GM21717 (cell line): ENCODE results near the gene USP34.
"Not testable (repeated sequence)": the region's sequence is repeated elsewhere in the genome, so short reads cannot be mapped to it uniquely, and the experiment has no call there.

ENCODE experiments used
- ATAC-seq: cut with Tn5 transposase; IDR thresholded peaks from one replicate; pipeline ENCODE4 v1.9.1; 2021; ENCODE audit warnings: mild to moderate bottlenecking, moderate library complexity; ENCODE audit not compliant: unreplicated experiment

USP34 gene, protein sequence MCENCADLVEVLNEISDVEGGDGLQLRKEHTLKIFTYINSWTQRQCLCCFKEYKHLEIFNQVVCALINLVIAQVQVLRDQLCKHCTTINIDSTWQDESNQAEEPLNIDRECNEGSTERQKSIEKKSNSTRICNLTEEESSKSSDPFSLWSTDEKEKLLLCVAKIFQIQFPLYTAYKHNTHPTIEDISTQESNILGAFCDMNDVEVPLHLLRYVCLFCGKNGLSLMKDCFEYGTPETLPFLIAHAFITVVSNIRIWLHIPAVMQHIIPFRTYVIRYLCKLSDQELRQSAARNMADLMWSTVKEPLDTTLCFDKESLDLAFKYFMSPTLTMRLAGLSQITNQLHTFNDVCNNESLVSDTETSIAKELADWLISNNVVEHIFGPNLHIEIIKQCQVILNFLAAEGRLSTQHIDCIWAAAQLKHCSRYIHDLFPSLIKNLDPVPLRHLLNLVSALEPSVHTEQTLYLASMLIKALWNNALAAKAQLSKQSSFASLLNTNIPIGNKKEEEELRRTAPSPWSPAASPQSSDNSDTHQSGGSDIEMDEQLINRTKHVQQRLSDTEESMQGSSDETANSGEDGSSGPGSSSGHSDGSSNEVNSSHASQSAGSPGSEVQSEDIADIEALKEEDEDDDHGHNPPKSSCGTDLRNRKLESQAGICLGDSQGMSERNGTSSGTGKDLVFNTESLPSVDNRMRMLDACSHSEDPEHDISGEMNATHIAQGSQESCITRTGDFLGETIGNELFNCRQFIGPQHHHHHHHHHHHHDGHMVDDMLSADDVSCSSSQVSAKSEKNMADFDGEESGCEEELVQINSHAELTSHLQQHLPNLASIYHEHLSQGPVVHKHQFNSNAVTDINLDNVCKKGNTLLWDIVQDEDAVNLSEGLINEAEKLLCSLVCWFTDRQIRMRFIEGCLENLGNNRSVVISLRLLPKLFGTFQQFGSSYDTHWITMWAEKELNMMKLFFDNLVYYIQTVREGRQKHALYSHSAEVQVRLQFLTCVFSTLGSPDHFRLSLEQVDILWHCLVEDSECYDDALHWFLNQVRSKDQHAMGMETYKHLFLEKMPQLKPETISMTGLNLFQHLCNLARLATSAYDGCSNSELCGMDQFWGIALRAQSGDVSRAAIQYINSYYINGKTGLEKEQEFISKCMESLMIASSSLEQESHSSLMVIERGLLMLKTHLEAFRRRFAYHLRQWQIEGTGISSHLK (N-terminal part only)

DNA sequence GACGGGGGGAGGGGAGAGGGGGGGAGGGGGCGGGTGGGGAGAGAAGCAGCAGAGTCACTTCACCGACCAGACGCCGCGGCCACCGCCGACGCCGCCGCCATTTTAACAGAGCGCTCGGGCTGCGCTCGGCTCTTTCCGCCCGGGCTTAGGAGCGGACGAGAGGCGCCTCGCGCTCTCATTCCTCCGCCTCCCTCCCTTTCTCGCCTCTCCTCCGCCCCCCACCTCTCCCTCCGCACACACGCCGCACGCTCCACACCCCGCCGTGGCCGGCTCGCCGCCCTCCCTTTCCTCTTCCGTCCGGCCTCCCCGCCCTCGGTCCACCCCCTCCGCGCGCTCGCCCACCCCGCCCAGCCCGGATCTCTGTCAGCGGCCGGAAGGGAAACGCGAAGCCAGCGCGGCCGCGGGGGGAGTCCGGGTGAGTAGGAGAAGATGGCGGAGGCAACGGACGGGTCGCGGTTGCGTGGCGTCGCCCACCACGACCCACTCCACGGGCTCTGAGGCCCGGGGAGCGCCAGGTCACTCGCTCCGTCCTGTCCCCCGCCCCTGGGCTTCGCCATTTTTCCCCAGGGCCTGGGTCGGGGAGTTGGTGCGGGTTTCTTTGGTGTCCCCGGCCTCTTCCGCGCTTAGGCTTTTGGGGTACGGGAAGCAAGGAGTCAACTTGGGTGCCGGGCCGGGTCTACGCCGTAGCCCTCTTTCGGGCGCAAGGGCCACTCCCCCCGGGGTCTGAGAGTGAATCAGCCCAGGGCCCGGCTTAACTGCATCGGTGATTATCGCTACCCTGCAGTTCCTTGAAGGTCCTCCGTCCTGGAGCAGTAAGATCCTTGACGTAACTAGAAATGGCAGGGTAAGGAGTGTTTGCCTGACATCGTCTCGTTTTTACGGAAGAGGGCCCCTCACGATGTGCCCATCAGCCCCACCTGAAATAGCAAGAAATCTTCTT lies at the start of gene USP34:
TSS of gene USP34 (minus strand) at position 123 of the 940 bp plus-strand sequence. CDS start 395 bp downstream, outside the sequence.
- ATAC-seq, result peak; percentile 73

DNA sequence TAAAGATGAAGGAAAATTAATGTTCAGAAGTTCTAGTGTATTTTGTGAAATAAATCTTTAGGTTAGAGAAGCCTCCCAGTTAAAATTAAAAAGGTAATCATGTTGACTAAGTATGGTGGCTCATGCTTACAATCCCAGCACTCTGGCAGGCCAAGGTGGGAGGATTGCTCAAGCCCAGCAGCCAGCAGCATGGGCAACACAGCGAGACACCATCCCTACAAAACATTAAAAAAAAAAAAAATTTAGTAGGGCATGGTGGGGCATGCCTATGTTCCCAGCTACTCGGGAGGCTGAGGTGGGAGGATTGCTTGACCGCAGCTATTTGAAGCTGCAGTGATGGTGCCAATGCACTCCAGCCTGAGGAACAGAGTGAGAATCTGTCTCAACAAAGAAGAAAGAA lies 49.4 kb upstream of the USP34 start:
- no peak for ATAC-seq

DNA sequence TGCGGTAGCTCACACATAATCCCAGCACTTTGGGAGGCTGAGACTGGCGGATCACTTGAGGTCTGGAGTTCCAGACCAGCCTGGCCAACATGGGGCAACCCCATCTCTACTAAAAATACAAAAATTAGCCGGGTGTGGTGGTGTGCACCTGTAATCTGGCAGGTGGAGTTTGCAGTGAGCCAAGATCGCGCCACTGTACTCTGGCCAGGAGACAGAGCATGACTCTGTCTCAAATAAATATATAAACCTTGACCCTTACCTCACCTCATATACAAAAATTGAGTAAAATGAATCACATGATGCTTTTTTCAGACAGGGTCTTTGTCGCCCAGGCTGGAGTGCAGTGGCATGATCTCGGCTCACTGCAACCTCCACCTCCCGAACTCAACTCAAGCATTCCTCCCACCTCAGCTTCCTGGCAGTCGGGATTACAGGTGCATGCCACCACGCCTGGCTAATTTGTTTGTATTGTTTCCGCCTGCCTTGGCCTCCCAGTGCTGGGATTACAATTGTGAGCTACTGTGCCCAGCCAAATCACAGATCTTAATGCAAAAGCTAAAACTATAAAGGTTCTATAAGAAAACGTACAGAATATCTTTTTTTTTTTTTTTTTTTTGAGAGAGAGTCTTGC lies 42.0 kb upstream of the USP34 start:
- no peak for ATAC-seq

DNA sequence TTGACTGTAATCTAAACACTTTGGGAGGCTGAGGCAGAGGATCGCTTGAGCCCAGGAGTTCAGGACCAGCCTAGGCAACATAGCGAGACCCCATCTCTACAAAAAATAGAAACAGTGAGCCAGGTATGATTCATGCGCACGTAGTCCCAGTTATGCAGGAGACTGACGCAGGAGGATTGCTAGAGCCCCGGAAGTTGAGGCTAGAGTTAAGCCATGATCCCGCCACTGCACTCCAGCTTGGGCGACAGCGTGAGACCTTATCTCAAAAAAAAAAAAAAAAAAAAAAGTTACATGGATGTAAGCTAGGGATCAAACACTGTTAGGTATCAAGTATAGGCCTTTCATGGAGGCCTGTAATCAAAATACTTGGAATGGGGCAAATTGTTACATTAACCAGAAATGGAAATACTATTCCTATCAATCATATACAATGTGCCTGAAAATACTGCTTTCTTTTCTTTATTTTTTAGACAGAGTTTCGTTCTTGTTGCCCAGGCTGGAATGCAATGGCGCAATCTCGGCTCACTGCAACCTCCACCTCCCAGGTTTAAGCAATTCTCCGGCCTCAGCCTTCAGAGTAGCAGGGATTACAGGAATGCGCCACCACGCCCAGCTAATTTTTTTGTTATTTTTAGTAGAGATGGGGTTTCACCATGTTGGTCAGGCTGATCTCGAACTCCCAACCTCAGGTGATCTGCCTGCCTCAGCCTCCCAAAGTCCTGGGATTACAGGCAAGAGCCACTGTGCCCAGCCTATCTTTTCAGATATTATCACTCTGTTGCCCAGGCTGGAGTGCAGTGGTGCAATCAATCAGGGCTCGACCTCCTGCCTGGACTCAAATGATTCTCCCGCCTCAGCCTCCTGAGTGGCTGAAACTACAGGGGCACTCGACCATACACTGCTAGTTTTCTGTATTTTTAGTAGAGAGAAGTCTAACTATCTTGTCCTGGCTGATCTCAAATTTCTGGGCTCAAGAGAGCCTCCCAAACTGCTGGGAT lies 40.1 kb upstream of the USP34 start:
- ATAC-seq, result no peak

DNA sequence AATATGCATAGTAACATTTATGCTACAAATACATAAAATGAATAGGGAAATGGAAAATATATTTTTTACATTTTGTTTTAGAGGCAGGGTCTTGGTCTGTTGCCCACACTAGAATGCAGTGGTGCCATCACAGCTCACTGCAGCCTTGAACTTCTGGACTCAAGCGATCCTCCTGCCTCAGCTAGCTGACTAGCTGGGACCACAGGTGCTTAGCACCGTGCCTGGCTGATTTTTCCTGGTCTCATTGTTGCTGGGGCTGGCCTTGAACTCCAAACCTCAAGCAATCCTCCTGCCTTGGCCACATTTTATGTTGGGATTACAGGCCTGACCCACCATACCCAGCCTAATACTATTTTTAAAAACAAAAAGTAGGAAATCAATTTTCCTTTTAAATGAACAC lies 34.1 kb upstream of the USP34 start:
- no peak for ATAC-seq

DNA sequence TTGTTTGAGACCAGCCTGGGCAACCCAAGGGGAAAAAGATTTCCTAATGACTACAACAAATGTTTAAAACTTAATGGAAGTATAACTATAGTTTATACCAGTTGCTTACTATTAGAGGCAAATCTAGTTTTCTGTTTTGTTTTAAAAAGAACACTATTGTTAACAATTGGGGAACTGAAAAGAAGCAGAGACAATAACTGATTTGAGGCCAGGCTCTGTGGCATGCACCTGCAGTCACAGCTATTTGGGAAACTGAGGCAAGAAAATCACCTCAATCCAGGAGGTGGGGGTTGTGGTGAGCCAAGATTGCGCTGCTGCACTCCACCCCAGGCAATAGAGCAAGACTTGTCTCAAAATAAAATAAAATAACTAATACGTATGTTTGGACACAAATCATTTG lies 28.2 kb upstream of the USP34 start:
- ATAC-seq, result no peak

DNA sequence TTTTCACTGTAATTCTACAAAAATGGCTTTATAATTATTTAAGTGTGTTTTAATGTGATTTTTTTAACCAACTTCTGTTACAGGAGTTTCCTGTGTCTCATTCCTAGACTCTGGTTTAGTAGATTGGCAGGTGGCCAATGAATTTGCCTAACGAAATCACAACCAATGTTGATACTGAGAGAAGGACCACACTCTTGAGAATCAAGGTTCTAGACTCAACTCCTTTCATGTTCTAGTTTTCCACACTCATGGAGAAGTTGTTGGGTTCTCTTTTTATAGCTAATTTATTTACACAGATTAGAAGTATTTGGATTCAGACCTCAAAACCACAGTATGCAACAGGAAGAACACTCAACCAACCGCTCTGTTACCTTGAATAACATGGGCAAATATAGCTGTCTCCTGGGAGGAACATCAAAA lies 22.6 kb upstream of the USP34 start:
- ATAC-seq, result no peak

DNA sequence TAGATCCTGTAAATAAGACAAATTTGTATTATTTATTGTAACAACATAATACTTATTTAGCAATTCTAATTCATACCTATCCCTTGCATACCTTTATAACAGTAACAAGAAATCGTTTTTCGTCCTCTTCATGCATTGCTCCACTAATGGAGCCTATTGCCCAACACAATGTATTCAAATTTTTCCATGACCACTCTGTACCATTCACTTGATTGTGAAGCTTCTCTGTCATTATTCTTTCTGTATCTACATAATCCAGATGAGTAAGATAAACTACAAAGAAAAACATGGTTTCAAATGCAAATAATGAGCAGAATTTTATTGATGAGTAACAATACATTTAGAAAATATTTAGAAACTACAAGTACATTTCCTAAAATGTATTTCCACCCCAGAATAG lies 21.6 kb upstream of the USP34 start:
- ATAC-seq, result no peak

DNA sequence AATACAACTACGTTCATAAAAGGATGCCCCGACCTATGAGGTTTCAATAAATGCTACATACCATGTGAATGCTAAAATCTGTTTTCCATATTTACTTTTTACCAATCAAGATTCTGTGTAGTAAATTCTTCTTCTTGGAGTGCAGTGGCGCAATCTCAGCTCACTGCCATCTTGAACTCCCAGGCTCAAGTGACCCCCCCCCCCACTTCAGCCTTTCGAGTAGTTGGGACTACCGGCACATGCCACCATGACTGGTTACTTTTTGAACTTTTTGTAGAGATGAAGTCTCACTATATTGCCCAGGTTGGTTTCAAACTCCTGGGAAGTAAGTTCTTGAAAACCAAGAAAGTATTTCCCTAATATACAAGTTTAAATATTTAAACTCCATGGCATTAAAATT lies 14.4 kb upstream of the USP34 start:
- ATAC-seq, result no peak

DNA sequence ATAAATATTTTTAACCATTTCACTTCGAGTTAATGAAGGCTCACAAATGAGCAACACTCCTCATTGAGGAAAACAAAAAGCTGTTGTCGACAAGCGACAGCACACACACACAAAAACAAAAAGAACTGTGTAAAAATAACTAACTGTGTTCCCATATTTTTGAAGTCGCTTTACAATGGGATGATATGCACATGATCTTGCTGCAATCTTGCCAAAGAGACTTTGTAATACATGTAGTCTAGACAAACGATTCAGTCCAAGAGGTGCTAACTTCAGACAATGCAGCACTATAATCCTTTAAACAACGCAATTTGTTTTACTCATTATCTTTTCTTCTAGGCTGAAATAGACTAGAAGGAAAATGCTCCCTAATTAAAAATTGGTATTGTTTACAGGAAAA lies 7.2 kb upstream of the USP34 start:
- ATAC-seq, result no peak

DNA sequence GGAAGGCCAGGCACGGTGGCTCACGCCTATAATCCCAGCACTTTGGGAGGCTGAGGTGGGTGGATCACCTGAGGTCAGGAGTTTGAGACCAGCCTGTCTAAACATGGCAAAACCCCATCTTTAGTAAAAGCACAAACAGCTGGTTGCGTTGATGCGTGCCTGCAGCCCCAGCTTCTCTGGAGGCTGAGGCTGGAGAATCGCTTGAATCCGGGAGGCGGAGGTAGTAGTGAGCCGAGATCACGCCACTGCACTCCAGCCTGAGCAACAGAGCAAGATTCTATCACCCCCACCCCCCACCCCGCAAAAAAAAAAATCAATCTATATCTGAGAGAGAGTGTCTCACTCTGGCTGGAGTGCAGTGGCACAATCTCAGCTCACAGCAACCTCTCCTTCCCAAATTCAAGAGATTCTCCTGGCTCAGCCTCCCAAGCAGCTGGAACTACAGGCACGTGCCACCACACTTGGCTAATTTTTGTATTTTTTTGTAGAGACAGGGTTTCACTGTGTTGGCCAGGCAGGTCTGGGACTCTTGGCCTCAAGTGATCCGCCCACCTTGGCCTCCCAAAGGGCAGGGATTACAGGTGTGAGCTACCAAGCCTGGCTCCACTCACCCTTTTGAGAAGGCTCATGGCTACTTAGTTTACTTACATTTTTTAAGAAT lies 6.2 kb upstream of the USP34 start:
- not testable (repeated sequence) for ATAC-seq

DNA sequence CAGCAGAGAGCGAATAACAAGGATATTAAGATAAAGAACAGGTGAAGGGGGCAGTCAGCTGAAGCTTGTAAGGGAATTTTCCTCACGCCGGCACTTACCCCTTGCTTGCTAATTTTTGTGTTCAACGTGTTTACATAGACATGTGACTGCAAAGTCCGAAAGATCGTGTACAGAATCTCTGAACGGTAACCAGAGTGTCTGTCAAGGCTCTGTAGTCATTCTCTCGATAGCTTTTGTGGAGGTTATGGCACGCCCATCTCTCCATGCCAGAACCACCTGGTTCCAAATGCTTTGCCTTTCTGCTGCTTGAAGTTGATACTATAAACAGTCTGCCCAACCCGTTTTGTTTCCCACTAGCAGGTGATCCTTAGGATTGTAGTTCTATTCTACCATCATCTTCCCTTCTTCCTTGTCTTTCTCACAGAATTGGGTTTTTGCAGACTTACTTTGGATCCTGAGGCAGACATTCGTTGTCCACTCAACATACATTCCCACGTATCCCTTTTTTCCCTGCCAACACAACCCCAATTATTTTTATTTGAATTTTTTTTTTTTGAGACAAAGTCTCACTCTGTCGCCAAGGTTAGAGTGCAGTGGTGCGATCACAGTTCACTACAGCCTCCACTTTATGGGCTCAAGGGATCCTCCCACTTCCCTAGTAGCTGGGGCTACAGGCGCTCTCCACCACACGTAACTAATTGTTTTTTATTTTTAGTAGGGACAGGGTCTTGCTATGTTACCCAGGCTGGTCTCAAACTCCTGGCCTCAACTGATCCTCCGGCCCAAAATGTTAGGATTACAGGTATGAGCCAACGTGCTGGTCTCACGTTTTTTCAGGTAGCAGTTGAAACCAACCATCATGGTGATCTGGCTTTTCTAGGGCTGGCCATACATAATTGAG lies 1.3 kb upstream of the USP34 start:
- ATAC-seq, result no peak

DNA sequence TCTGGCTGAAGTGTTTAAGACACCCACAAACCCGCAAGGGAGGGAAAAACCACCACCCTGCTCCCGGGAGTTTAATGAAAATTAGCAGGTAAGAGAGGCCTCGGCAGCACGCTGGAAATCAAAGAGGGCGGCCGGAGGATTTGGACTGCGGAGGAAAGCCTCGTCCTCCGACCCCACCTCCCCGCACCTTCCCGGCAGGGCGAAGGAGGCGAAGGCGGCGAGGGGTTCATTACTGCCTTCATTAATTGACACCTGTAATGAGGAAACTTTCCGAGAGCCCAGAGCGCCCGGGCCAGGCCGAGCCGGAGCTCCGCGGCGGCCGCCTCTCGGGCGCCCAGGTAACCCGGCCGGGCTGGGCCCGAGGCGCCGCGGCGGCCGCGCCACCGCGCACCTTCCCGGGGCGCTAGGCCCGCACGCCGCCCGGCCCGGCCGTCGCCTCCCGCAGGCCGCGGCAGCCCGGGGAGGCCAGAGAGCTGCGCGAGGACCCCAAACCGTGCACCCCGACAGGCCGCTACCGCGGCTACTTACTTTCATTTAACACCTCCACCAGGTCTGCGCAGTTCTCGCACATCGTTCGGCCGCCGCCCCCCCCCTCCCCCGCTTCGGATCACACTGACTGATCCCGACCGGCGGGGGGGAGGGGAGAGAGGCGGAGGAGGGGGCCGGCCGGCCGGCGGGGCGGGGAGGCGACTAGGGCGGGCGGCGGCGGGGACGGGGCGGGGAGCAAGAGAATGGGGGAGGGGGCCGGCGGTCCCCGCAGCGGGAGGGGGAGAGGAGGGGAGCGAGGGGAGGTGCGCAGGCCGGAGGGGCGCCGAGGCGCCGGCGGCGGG lies 550 bp downstream of the USP34 start:
- ATAC-seq, result peak; percentile 24

DNA sequence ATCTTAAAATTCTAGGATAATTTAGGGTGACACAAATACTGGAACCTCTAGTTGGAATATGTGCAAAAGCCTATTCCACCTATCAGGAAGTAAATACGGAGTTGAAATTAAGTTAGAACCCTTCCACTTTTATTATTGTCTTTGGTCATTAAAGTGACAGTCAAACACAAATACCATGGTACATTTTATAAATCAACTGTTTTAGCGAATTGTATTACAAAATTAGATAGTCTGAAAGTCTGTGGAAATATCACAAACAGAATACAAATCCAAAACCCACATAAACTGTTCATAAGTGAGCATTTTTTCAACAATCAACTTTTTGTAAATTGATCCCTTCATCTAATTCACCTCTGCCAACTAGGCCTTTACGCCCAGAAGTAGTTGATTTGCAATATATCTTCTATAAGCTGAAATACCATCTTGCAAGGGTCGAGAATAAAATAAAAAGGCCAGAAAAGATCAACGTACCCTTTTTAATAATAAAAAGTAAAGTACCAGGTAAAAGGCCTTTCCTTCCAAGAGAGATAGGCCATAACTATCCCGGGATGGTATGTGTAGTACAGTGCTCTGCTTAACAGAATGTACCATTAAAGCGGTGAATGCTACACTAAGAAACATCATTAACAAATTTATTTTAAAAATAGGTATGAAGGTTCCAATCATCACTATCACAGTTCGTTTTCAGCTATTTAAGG lies 1.3 kb downstream of the USP34 start:
- no peak for ATAC-seq

DNA sequence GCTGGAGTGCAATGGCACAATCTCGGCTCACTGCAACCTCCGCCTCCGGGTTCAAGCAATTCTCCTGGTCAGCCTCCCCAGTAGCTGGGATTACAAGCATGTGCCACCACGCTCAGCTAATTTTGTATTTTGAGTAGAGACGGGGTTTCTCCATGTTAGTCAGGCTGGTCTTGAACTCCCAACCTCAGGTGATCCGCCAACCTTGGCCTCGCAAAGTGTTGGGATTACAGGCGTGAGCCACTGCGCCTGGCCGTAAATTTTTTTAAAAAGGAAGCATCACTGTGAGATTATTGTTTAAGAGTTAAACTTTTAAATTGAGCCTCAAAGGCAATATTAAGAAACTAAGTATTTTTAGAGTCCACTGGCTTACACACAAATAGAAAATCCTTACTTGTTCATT lies 2.7 kb downstream of the USP34 start:
- ATAC-seq, result not testable (repeated sequence)
